ENCODE results near the gene ANP32B.
A peak's percentile ranks its signal among the peaks of the same experiment; 100 is the strongest.
"Not testable (repeated sequence)": the region's sequence is repeated elsewhere in the genome, so short reads cannot be mapped to it uniquely, and the experiment has no call there.

ANP32B gene

GRCh38 chr9:97956331-97956730 lies 26.8 kb upstream of the ANP32B start:
- Mint-ChIP-seq H3K4me3 (no peak overlapping the region), H3K36me3 (ENCODE audit: low read depth) (no peaks in the 10 kb centered on the region), H3K27me3 (no peaks in the 10 kb centered on the region), H3K9me3 (no peaks in the 10 kb centered on the region), H3K27ac (no peak overlapping the region), H3K4me1 (peaks cover 2% of the 10 kb centered on the region)
- ATAC-seq: no peak
- no peak for DNase-seq

GRCh38 chr9:97958812-97959511 lies 24.2 kb upstream of the ANP32B start:
- Mint-ChIP-seq H3K27me3 (no peaks in the 10 kb centered on the region), H3K4me1 (peaks cover 2% of the 10 kb centered on the region), H3K9me3 (no peaks in the 10 kb centered on the region), H3K4me3 (no peak overlapping the region), H3K36me3 (ENCODE audit: low read depth) (no peaks in the 10 kb centered on the region), H3K27ac (no peak overlapping the region)
- peak; percentile 77 for ATAC-seq
- DNase-seq: no peak

GRCh38 chr9:97959585-97959984 lies 23.6 kb upstream of the ANP32B start:
- Mint-ChIP-seq H3K27ac (no peak overlapping the region), H3K36me3 (ENCODE audit: low read depth) (no peaks in the 10 kb centered on the region), H3K4me3 (no peak overlapping the region), H3K4me1 (peaks cover 2% of the 10 kb centered on the region), H3K27me3 (no peaks in the 10 kb centered on the region), H3K9me3 (no peaks in the 10 kb centered on the region)
- no peak for ATAC-seq
- DNase-seq: no peak

GRCh38 chr9:97960678-97961328 lies 22.3 kb upstream of the ANP32B start:
- not testable (repeated sequence) for ATAC-seq; H3K4me3 Mint-ChIP-seq; H3K9me3 Mint-ChIP-seq; H3K4me1 Mint-ChIP-seq; H3K27ac Mint-ChIP-seq; H3K36me3 Mint-ChIP-seq (ENCODE audit: low read depth); H3K27me3 Mint-ChIP-seq; DNase-seq

- no peak overlapping the region for H3K27ac Mint-ChIP-seq
- peaks cover 2% of the 10 kb centered on the region for H3K4me1 Mint-ChIP-seq
- ATAC-seq (no peak), DNase-seq (no peak)
- H3K36me3 Mint-ChIP-seq (ENCODE audit: low read depth): no peaks in the 10 kb centered on the region
- no peaks in the 10 kb centered on the region for H3K27me3 Mint-ChIP-seq
- H3K4me3 Mint-ChIP-seq: no peak overlapping the region
- no peaks in the 10 kb centered on the region for H3K9me3 Mint-ChIP-seq
These were observed 21.8 kb upstream of the ANP32B start for GRCh38 chr9:97961361-97961760.

- Mint-ChIP-seq H3K9me3 (no peaks in the 10 kb centered on the region), H3K4me1 (peaks cover 2% of the 10 kb centered on the region), H3K27me3 (no peaks in the 10 kb centered on the region), H3K27ac (no peak overlapping the region), H3K36me3 (ENCODE audit: low read depth) (no peaks in the 10 kb centered on the region), H3K4me3 (no peak overlapping the region)
- ATAC-seq: no peak
- no peak for DNase-seq
These were observed 21.0 kb upstream of the ANP32B start for GRCh38 chr9:97962136-97962535.

- H3K9me3 Mint-ChIP-seq: no peaks in the 10 kb centered on the region
- no peak overlapping the region for H3K4me3 Mint-ChIP-seq
- H3K4me1 Mint-ChIP-seq: peaks cover 2% of the 10 kb centered on the region
- no peak overlapping the region for H3K27ac Mint-ChIP-seq
- ATAC-seq (no peak), DNase-seq (no peak)
- no peaks in the 10 kb centered on the region for H3K27me3 Mint-ChIP-seq
- H3K36me3 Mint-ChIP-seq (ENCODE audit: low read depth): no peaks in the 10 kb centered on the region
These were observed 20.6 kb upstream of the ANP32B start for GRCh38 chr9:97962575-97962974.

- no peak for ATAC-seq
- H3K27ac Mint-ChIP-seq: no peak overlapping the region
- H3K36me3 Mint-ChIP-seq (ENCODE audit: low read depth): no peaks in the 10 kb centered on the region
- H3K27me3 Mint-ChIP-seq: no peaks in the 10 kb centered on the region
- H3K9me3 Mint-ChIP-seq: no peaks in the 10 kb centered on the region
- DNase-seq: no peak
- peaks cover 2% of the 10 kb centered on the region for H3K4me1 Mint-ChIP-seq
- no peak overlapping the region for H3K4me3 Mint-ChIP-seq
These were observed 19.9 kb upstream of the ANP32B start for GRCh38 chr9:97963232-97963631.

GRCh38 chr9:97964901-97965300 lies 18.2 kb upstream of the ANP32B start:
- Mint-ChIP-seq H3K27ac (no peak overlapping the region), H3K36me3 (ENCODE audit: low read depth) (no peaks in the 10 kb centered on the region), H3K9me3 (no peaks in the 10 kb centered on the region), H3K4me1 (peaks cover 1% of the 10 kb centered on the region), H3K27me3 (no peaks in the 10 kb centered on the region), H3K4me3 (no peak overlapping the region)
- DNase-seq: no peak
- ATAC-seq: no peak

- no peak overlapping the region for H3K4me3 Mint-ChIP-seq
- no peaks in the 10 kb centered on the region for H3K9me3 Mint-ChIP-seq
- H3K4me1 Mint-ChIP-seq: peaks cover 8% of the 10 kb centered on the region
- ATAC-seq (no peak), DNase-seq (no peak)
- H3K27ac Mint-ChIP-seq: no peak overlapping the region
- no peaks in the 10 kb centered on the region for H3K27me3 Mint-ChIP-seq
- no peaks in the 10 kb centered on the region for H3K36me3 Mint-ChIP-seq (ENCODE audit: low read depth)
These were observed 16.6 kb upstream of the ANP32B start for GRCh38 chr9:97966493-97966892.

GRCh38 chr9:97969014-97969413 lies 14.1 kb upstream of the ANP32B start:
- peaks cover 8% of the 10 kb centered on the region for H3K4me1 Mint-ChIP-seq
- H3K36me3 Mint-ChIP-seq (ENCODE audit: low read depth): no peaks in the 10 kb centered on the region
- no peak for DNase-seq
- peaks cover 3% of the 10 kb centered on the region for H3K27me3 Mint-ChIP-seq
- H3K27ac Mint-ChIP-seq: no peak overlapping the region
- ATAC-seq: no peak
- H3K4me3 Mint-ChIP-seq: no peak overlapping the region
- no peaks in the 10 kb centered on the region for H3K9me3 Mint-ChIP-seq

- H3K36me3 Mint-ChIP-seq (ENCODE audit: low read depth): no peaks in the 10 kb centered on the region
- no peak overlapping the region for H3K4me3 Mint-ChIP-seq
- no peak overlapping the region for H3K27ac Mint-ChIP-seq
- peaks cover 3% of the 10 kb centered on the region for H3K27me3 Mint-ChIP-seq
- no peak for DNase-seq
- H3K9me3 Mint-ChIP-seq: no peaks in the 10 kb centered on the region
- peaks cover 8% of the 10 kb centered on the region for H3K4me1 Mint-ChIP-seq
- ATAC-seq: no peak
These were observed 13.0 kb upstream of the ANP32B start for GRCh38 chr9:97970165-97970564.

- Mint-ChIP-seq H3K27me3 (peaks cover 3% of the 10 kb centered on the region), H3K27ac (no peak overlapping the region), H3K4me1 (peaks cover 8% of the 10 kb centered on the region), H3K36me3 (ENCODE audit: low read depth) (no peaks in the 10 kb centered on the region), H3K9me3 (no peaks in the 10 kb centered on the region), H3K4me3 (no peak overlapping the region)
- DNase-seq (no peak), ATAC-seq (no peak)
These were observed 10.4 kb upstream of the ANP32B start for GRCh38 chr9:97972753-97973152.

- no peak overlapping the region for H3K27ac Mint-ChIP-seq
- no peaks in the 10 kb centered on the region for H3K9me3 Mint-ChIP-seq
- H3K27me3 Mint-ChIP-seq: peaks cover 3% of the 10 kb centered on the region
- no peaks in the 10 kb centered on the region for H3K36me3 Mint-ChIP-seq (ENCODE audit: low read depth)
- no peak for DNase-seq
- ATAC-seq: no peak
- H3K4me1 Mint-ChIP-seq: peaks cover 9% of the 10 kb centered on the region
- H3K4me3 Mint-ChIP-seq: no peak overlapping the region
These were observed 7.8 kb upstream of the ANP32B start for GRCh38 chr9:97975376-97975775.

GRCh38 chr9:97976633-97977032 lies 6.5 kb upstream of the ANP32B start:
- not testable (repeated sequence) for H3K36me3 Mint-ChIP-seq (ENCODE audit: low read depth); H3K9me3 Mint-ChIP-seq; H3K27ac Mint-ChIP-seq; H3K27me3 Mint-ChIP-seq; DNase-seq; H3K4me3 Mint-ChIP-seq; ATAC-seq
- peaks cover 12% of the 10 kb centered on the region for H3K4me1 Mint-ChIP-seq

All from activated naive CD8-positive, alpha-beta T cell treated with anti-CD3 and anti-CD28 coated beads, Interleukin-2, amount 50 U/mL, for 24 hours (primary cell).